Activated effector memory CD4-positive, alpha-beta T cell treated with Interleukin-2 at 50 U/mL for 16 hours (primary cell): ENCODE measurements around the gene PTPN23.
A peak's percentile ranks its signal among the peaks of the same experiment; 100 is the strongest.

ENCODE experiments used
- DNase-seq: peaks from one replicate; pipeline ENCODE4 v3.0.0-alpha.2; 2020

PTPN23 gene

GRCh38 chr3:47420511-47421484 is 40.0 kb downstream of the PTPN23 start:
- DNase-seq: peak; percentile 79

- no peak for DNase-seq
Observed at GRCh38 chr3:47421741-47422649, 41.2 kb downstream of the PTPN23 start.

GRCh38 chr3:47422743-47423142 is 41.9 kb downstream of the PTPN23 start:
- DNase-seq: no peak

GRCh38 chr3:47423548-47424145 is 42.8 kb downstream of the PTPN23 start:
- DNase-seq: no peak

GRCh38 chr3:47424434-47425382 is 43.9 kb downstream of the PTPN23 start:
- DNase-seq: no peak

- DNase-seq: no peak
Observed at GRCh38 chr3:47425383-47425778, 44.6 kb downstream of the PTPN23 start.

- DNase-seq: no peak
Observed at GRCh38 chr3:47425959-47426358, 45.1 kb downstream of the PTPN23 start.

- DNase-seq: no peak
Observed at GRCh38 chr3:47427866-47428265, 47.0 kb downstream of the PTPN23 start.

GRCh38 chr3:47428662-47429061 is 47.8 kb downstream of the PTPN23 start:
- no peak for DNase-seq

GRCh38 chr3:47429476-47430270 is 48.9 kb downstream of the PTPN23 start:
- no peak for DNase-seq

GRCh38 chr3:47430606-47431005 is 49.8 kb downstream of the PTPN23 start:
- no peak for DNase-seq

GRCh38 chr3:47431225-47431624 is 50.4 kb downstream of the PTPN23 start:
- DNase-seq: no peak

- DNase-seq: no peak
Observed at GRCh38 chr3:47432673-47433072, 51.9 kb downstream of the PTPN23 start.

- DNase-seq: no peak
Observed at GRCh38 chr3:47433796-47434195, 53.0 kb downstream of the PTPN23 start.

GRCh38 chr3:47434849-47435248 is 54.0 kb downstream of the PTPN23 start:
- DNase-seq: no peak

- no peak for DNase-seq
Observed at GRCh38 chr3:47436180-47436579, 55.4 kb downstream of the PTPN23 start.

- DNase-seq: no peak
Observed at GRCh38 chr3:47440131-47440530, 59.3 kb downstream of the PTPN23 start.

GRCh38 chr3:47441796-47442551 is 61.2 kb downstream of the PTPN23 start:
- no peak for DNase-seq

GRCh38 chr3:47443611-47443995 is 62.8 kb downstream of the PTPN23 start:
- DNase-seq: no peak

- DNase-seq: no peak
Observed at GRCh38 chr3:47444103-47444502, 63.3 kb downstream of the PTPN23 start.
